IMR-90 (cell line): ENCODE measurements around the gene PTPRN2. TPM values are rescaled to one million over a fixed set of nuclear protein-coding genes. Genes with fewer than 3 reads are reported as not detected.

Source experiments
- ATAC-seq: fragments of 200-7000 bp; cut with Tn5 transposase; 2 replicates; pipeline ENCODE4 v1.9.1; 2020; ENCODE audit warnings: low read depth, mild to moderate bottlenecking, moderate library complexity
- BruUV-seq: library from RNA; stranded (reverse); fragments of 400-500 nt; replicated peaks from 2 replicates; lab custom pipeline; 2021; lab: Mats Ljungman, UMichigan
- CTCF ChIA-PET: fragments of 300-600 bp; formaldehyde crosslinking; extraction: SDS; loops from one replicate; lab custom pipeline; 2021; ENCODE audit warnings: antibody characterized with exemption; lab: Yijun Ruan, JAX
- POLR2A ChIA-PET: fragments of 300-600 bp; sonication (Branson Sonifier 250); formaldehyde crosslinking; loops from one replicate; lab custom pipeline; 2022; ENCODE audit warnings: antibody characterized with exemption; ENCODE audit not compliant: unreplicated experiment; lab: Charles Lee
- DNase-seq: peaks from one replicate; pipeline ENCODE4 v3.0.0; 2013
- H2AFZ ChIP-seq: replicated peaks from 2 replicates; pipeline ENCODE3; 2013; ENCODE audit warnings: low read length, mild to moderate bottlenecking; ENCODE audit not compliant: poor library complexity
- H2AK5ac ChIP-seq: 2 replicates; pipeline ENCODE4 v1.6.1; 2013; ENCODE audit warnings: low read depth, low read length, inconsistent platforms
- H2AK9ac ChIP-seq: replicated peaks from 2 replicates; pipeline ENCODE3; 2013; ENCODE audit warnings: mild to moderate bottlenecking, low read depth, low read length, moderate library complexity; ENCODE audit not compliant: poor library complexity
- H2BK120ac ChIP-seq: 2 replicates; pipeline ENCODE4 v1.6.1; 2013; ENCODE audit warnings: low read depth, low read length, inconsistent platforms
- H2BK15ac ChIP-seq: 3 replicates; pipeline ENCODE4 v1.6.1; 2013; ENCODE audit warnings: low read depth, low read length, inconsistent platforms
- H2BK20ac ChIP-seq: 2 replicates; pipeline ENCODE4 v1.6.1; 2013; ENCODE audit warnings: low read depth, mild to moderate bottlenecking, inconsistent platforms, low read length, moderate library complexity
- H2BK5ac ChIP-seq: 2 replicates; pipeline ENCODE4 v1.6.1; 2013; ENCODE audit warnings: mild to moderate bottlenecking, low read depth, low read length, inconsistent platforms; ENCODE audit not compliant: poor library complexity, severe bottlenecking
- H3K14ac ChIP-seq: replicated peaks from 2 replicates; pipeline ENCODE4 v1.6.1; 2013; ENCODE audit warnings: low read depth, low read length, inconsistent platforms
- H3K18ac ChIP-seq: 2 replicates; pipeline ENCODE4 v1.6.1; 2013; ENCODE audit warnings: low read depth, low read length, control low read depth
- H3K23ac ChIP-seq: 2 replicates; pipeline ENCODE4 v1.6.1; 2013; ENCODE audit warnings: low read depth, low read length, inconsistent platforms
- H3K27ac ChIP-seq: 2 replicates; pipeline ENCODE4 v1.5.1; 2013; ENCODE audit warnings: mild to moderate bottlenecking, control low read depth, low read length; ENCODE audit not compliant: insufficient read depth
- H3K27me3 ChIP-seq: 2 replicates; pipeline ENCODE4 v1.6.1; 2013; ENCODE audit warnings: low read length; ENCODE audit not compliant: control insufficient read depth, insufficient read depth
- H3K36me3 ChIP-seq: 2 replicates; pipeline ENCODE4 v1.6.1; 2013; ENCODE audit warnings: low read length, mixed read lengths; ENCODE audit not compliant: control insufficient read depth, insufficient read depth
- H3K4ac ChIP-seq: 2 replicates; pipeline ENCODE4 v1.6.1; 2013; ENCODE audit warnings: low read depth, low read length, inconsistent platforms
- H3K4me1 ChIP-seq: 2 replicates; pipeline ENCODE4 v1.6.1; 2013; ENCODE audit warnings: low read length, mixed read lengths; ENCODE audit not compliant: control insufficient read depth, insufficient read depth
- H3K4me2 ChIP-seq: 2 replicates; pipeline ENCODE4 v1.6.1; 2013; ENCODE audit warnings: low read depth, mild to moderate bottlenecking, control low read depth, low read length, moderate library complexity
- H3K4me3 ChIP-seq: 2 replicates; pipeline ENCODE4 v1.5.1; 2013; ENCODE audit warnings: low read depth, mild to moderate bottlenecking, control low read depth, low read length, moderate library complexity; ENCODE audit not compliant: insufficient read depth
- H3K56ac ChIP-seq: 2 replicates; pipeline ENCODE4 v1.6.1; 2013; ENCODE audit warnings: low read length, inconsistent platforms; ENCODE audit not compliant: insufficient read depth; ENCODE audit errors: extremely low read depth
- H3K79me1 ChIP-seq, 2 experiments: 2 replicates each; pipeline ENCODE4 v1.6.1; 2013; ENCODE audit warnings: low read length in 2 of 2, inconsistent platforms in 1 of 2, low read depth in 1 of 2
- H3K9ac ChIP-seq: 2 replicates; pipeline ENCODE4 v1.6.1; 2013; ENCODE audit warnings: low read depth, low read length, control low read depth
- H3K9me1 ChIP-seq: 2 replicates; pipeline ENCODE4 v1.6.1; 2013; ENCODE audit warnings: low read length, inconsistent platforms; ENCODE audit not compliant: insufficient read depth
- H3K9me3 ChIP-seq: 2 replicates; pipeline ENCODE4 v1.6.1; 2013; ENCODE audit warnings: low read length; ENCODE audit not compliant: control insufficient read depth, insufficient read depth
- H4K20me1 ChIP-seq: 2 replicates; pipeline ENCODE4 v1.6.1; 2013; ENCODE audit warnings: low read length, inconsistent platforms; ENCODE audit not compliant: insufficient read depth
- H4K5ac ChIP-seq: 2 replicates; pipeline ENCODE4 v1.6.1; 2013; ENCODE audit warnings: mild to moderate bottlenecking, low read depth, low read length, control low read depth
- H4K8ac ChIP-seq, 2 experiments: 2 replicates each; pipeline ENCODE4 v1.6.1; 2013; ENCODE audit warnings: low read depth in 2 of 2, low read length in 2 of 2, control low read depth in 1 of 2, inconsistent platforms in 1 of 2
- H4K91ac ChIP-seq: 2 replicates; pipeline ENCODE4 v1.6.1; 2013; ENCODE audit warnings: low read depth, low read length, inconsistent platforms; ENCODE audit not compliant: insufficient read depth
- BHLHE40 ChIP-seq: fragments of 150-350 bp; IDR thresholded peaks from 2 replicates; pipeline ENCODE4 v1.6.1; 2016; ENCODE audit warnings: mild to moderate bottlenecking, low read depth, low read length
- CEBPB ChIP-seq: IDR thresholded peaks from 2 replicates; pipeline ENCODE4 v1.6.1; 2012; ENCODE audit warnings: low read depth, low read length, improper control_type of control experiment
- CHD1 ChIP-seq: IDR thresholded peaks from 2 replicates; pipeline ENCODE4 v1.6.1; 2012; ENCODE audit warnings: low read depth, low read length, improper control_type of control experiment
- CTCF ChIP-seq: conservative IDR thresholded peaks from 2 replicates; pipeline ENCODE4 v1.5.1; 2012; ENCODE audit warnings: mild to moderate bottlenecking, low read depth, low read length, improper control_type of control experiment
- ELK1 ChIP-seq: fragments of 150-350 bp; IDR thresholded peaks from 2 replicates; pipeline ENCODE4 v1.6.1; 2016; ENCODE audit warnings: low read depth, mild to moderate bottlenecking, low read length, moderate library complexity, borderline replicate concordance
- FOS ChIP-seq: fragments of 150-350 bp; IDR thresholded peaks from 2 replicates; pipeline ENCODE4 v1.6.1; 2016; ENCODE audit warnings: low read depth, low read length
- MAFK ChIP-seq: IDR thresholded peaks from 2 replicates; pipeline ENCODE4 v1.6.1; 2012; ENCODE audit warnings: low read depth, low read length, improper control_type of control experiment
- MAZ ChIP-seq: IDR thresholded peaks from 2 replicates; pipeline ENCODE4 v1.6.1; 2012; ENCODE audit warnings: low read depth, mild to moderate bottlenecking, low read length, improper control_type of control experiment, moderate library complexity, borderline replicate concordance
- MXI1 ChIP-seq: IDR thresholded peaks from 2 replicates; pipeline ENCODE4 v1.6.1; 2012; ENCODE audit warnings: low read depth, mild to moderate bottlenecking, low read length, moderate library complexity, borderline replicate concordance
- NFE2L2 ChIP-seq: fragments of 150-350 bp; IDR thresholded peaks from 2 replicates; pipeline ENCODE4 v1.6.1; 2016; ENCODE audit warnings: low read depth, mild to moderate bottlenecking, low read length
- POLR2A ChIP-seq: IDR thresholded peaks from 2 replicates; pipeline ENCODE4 v1.6.1; 2012; ENCODE audit warnings: mild to moderate bottlenecking, low read depth, low read length
- RAD21 ChIP-seq: IDR thresholded peaks from 2 replicates; pipeline ENCODE4 v1.6.1; 2012; ENCODE audit warnings: low read length, improper control_type of control experiment
- RCOR1 ChIP-seq: IDR thresholded peaks from 2 replicates; pipeline ENCODE4 v1.6.1; 2012; ENCODE audit warnings: mild to moderate bottlenecking, low read length, improper control_type of control experiment; ENCODE audit not compliant: insufficient replicate concordance
- RFX5 ChIP-seq: IDR thresholded peaks from 2 replicates; pipeline ENCODE4 v1.8.0; 2012; ENCODE audit warnings: low read depth, mild to moderate bottlenecking, low read length, moderate library complexity
- SMC3 ChIP-seq: fragments of 150-350 bp; IDR thresholded peaks from 2 replicates; pipeline ENCODE4 v1.6.1; 2016; ENCODE audit warnings: low read depth, mild to moderate bottlenecking, antibody characterized with exemption, low read length, moderate library complexity
- WGBS, 2 experiments: methylation state at CpG; one replicate each; pipeline versions ENCODE4 v1.1.5 to v1.1.7; 2013; ENCODE audit warnings: missing lambda C conversion rate in 2 of 2; ENCODE audit not compliant: insufficient read length in 1 of 2; ENCODE audit errors: extremely low coverage in 2 of 2; 5-methylcytosine and 5-hydroxymethylcytosine counted together
- dilution Hi-C: fragments of 300-500 bp; cut with HindIII; formaldehyde crosslinking; loops from one replicate; pipeline ENCODE4 v1.14.3; 2018; ENCODE audit warnings: low sequenced_read_pairs; ENCODE audit not compliant: unreplicated experiment
- in situ Hi-C: fragments of 300-500 bp; cut with MboI; formaldehyde crosslinking; loops from 3 replicates; pipeline ENCODE4 v1.14.3; 2019; ENCODE audit warnings: low sequenced_read_pairs, inconsistent platforms, mixed read lengths
- intact Hi-C: fragments of 100-400 bp; cut with micrococcal nuclease; formaldehyde crosslinking; loops from 2 replicates; pipeline ENCODE4 v1.10.0; 2022
- polyA plus RNA-seq, 3 experiments: library from polyadenylated mRNA; depleted of rRNA; stranded (reverse); fragments of >200 nt; gene quantifications; 2 replicates each; pipeline ENCODE4 v1.2.3, GENCODE V29; 2012; ENCODE audit warnings: low replicate concordance in 1 of 3
- total RNA-seq: library from RNA; depleted of rRNA; stranded (reverse); fragments of >200 nt; gene quantifications from 2 replicates; pipeline ENCODE4 v1.2.3, GENCODE V29; 2012
- TF ChIP-seq, protein P1 (sequence below): fragments of 150-350 bp; IDR thresholded peaks from 2 replicates; pipeline ENCODE4 v1.6.1; 2017; ENCODE audit warnings: mild to moderate bottlenecking, antibody characterized with exemption, low read length, low read depth

Gene PTPRN2
- total and polyA plus RNA-seq, 2 of the 4 experiments (the other 2 are of a cell fraction) = 0.03 TPM; not detected in 1

- intact Hi-C loops (no loop called here), dilution Hi-C loops (no loop called here)
Observed at GRCh38 chr7:157559596-157560257, 1027.9 kb downstream of the PTPRN2 start.

More at GRCh38 chr7:157559596-157560257, 1027.9 kb downstream of the PTPRN2 start:
- no peak overlapping the region for H2BK120ac ChIP-seq
- no peaks in the 10 kb centered on the region for H3K9me1 ChIP-seq
- H4K8ac ChIP-seq = no peak overlapping the region
- no peak for DNase-seq
- POLR2A ChIA-PET = no interaction called here
- no peak overlapping the region for H2BK15ac ChIP-seq
- H2BK5ac ChIP-seq = no peak overlapping the region
- H3K27me3 ChIP-seq = no peaks in the 10 kb centered on the region
- ATAC-seq = no peak
- no peak overlapping the region for H2AK9ac ChIP-seq
- H4K20me1 ChIP-seq = no peaks in the 10 kb centered on the region
- no peaks in the 10 kb centered on the region for H3K36me3 ChIP-seq
- H2AFZ ChIP-seq = no peak overlapping the region
- 70% methylated on average over 7 of the region's 20 CpGs; no CpG with 5 or more reads in 1 of the 2 experiments for WGBS, 2 experiments
- H3K79me1 ChIP-seq = no peaks in the 10 kb centered on the region
- no peak overlapping the region for H3K14ac ChIP-seq
- H3K56ac ChIP-seq = no peak overlapping the region
- no peak overlapping the region for H3K27ac ChIP-seq
- no peak overlapping the region for H3K9ac ChIP-seq
- H2AK5ac ChIP-seq = no peak overlapping the region
- peaks cover 67% of the 10 kb centered on the region for H3K9me3 ChIP-seq
- no peak overlapping the region for H3K23ac ChIP-seq
- in situ Hi-C loops = no loop called here
- no peak overlapping the region for H4K91ac ChIP-seq
- no TSS peak for BruUV-seq
- H3K4me2 ChIP-seq = no peak overlapping the region
- no peak overlapping the region for H3K4ac ChIP-seq
- H4K5ac ChIP-seq = no peak overlapping the region
- H3K4me3 ChIP-seq = no peak overlapping the region
- no peak overlapping the region for H3K18ac ChIP-seq
- CTCF ChIA-PET = interaction anchor here (0.6 kb wide), 1 partner anchor 1575 kb away, joined by 3 read pairs; no protein-coding TSS in a partner anchor
- TF ChIP-seq MXI1 (no peak), RFX5 (no peak), CTCF (no peak), ELK1 (no peak), RAD21 (no peak), MAZ (no peak), BHLHE40 (no peak), CHD1 (no peak), NFE2L2 (no peak), MAFK (no peak), CEBPB (no peak), RCOR1 (no peak), POLR2A (no peak), FOS (no peak), SMC3 (no peak)
- TF ChIP-seq, protein P1, sequence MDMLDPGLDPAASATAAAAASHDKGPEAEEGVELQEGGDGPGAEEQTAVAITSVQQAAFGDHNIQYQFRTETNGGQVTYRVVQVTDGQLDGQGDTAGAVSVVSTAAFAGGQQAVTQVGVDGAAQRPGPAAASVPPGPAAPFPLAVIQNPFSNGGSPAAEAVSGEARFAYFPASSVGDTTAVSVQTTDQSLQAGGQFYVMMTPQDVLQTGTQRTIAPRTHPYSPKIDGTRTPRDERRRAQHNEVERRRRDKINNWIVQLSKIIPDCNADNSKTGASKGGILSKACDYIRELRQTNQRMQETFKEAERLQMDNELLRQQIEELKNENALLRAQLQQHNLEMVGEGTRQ = no peak
- no peaks in the 10 kb centered on the region for H3K4me1 ChIP-seq
- no peak overlapping the region for H2BK20ac ChIP-seq
